ENCODE results near the gene ZNF207. TPM values are rescaled to one million over a fixed set of nuclear protein-coding genes. Genes with fewer than 3 reads are reported as not detected.
"Not testable (repeated sequence)": the region's sequence is repeated elsewhere in the genome, so short reads cannot be mapped to it uniquely, and the experiment has no call there.

ZNF207 gene
- total RNA-seq, 2 donors from 2014 or later = 107 to 221 TPM

DNA sequence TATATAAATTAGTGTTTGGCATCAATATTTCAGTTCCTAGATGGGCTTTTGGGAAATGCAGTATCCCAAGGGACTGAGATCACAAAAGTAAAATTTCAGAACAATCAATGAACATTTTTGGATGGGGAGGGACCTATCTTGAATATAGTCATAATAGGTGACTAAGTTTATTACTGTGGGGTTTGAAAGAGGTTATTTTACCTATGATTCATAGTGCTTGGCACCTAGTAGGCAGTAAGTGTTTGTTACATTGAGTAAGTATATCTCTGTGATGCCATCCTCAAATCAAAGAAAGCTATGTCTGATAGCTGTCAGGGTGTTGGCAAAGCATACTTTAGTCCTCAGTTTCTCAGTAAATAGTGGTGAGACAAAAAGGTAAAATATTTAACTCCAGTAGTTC, 36.9 kb downstream of the ZNF207 start:
- no peak for ATAC-seq (ENCODE audit: insufficient number of reproducible peaks, low FRiP score, low read depth)
- Histone ChIP-seq H3K36me3 (peaks cover 7% of the 10 kb centered on the region), H3K4me3 (no peak overlapping the region), H3K9me3 (no peaks in the 10 kb centered on the region), H3K27me3 (replicated peaks; ENCODE audit: insufficient read depth) (no peaks in the 10 kb centered on the region), H3K27ac (no peak overlapping the region), H3K4me1 (ENCODE audit: control insufficient read depth in 1 of 2, low read depth in 2 of 2) (no peaks in the 10 kb centered on the region)
- DNase-seq (ENCODE audit: low spot score) = no peak
- TF ChIP-seq CTCF (IDR thresholded peaks at IDR 0.05) = no peak

DNA sequence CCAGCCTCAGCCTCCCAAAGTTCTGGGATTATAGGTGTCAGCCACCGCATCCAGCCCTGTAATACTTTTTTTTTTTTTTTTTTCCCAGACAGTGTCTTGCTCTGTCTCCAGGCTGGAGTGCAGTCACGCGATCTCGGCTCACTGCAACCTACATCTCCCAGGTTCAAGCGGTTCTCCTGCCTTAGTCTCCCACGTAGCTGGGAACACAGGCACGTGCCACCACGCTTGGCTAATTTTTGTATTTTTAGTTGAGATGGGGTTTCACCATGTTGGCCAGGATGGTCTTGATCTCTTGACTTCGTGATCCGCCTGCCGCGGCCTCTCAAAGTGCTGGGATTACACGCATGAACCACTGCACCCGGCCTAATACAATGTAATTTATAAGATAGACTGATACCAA, 38.2 kb downstream of the ZNF207 start:
- H3K4me3 ChIP-seq; DNase-seq (ENCODE audit: low spot score); ATAC-seq (ENCODE audit: insufficient number of reproducible peaks, low FRiP score, low read depth); H3K27me3 ChIP-seq (replicated peaks; ENCODE audit: insufficient read depth); H3K36me3 ChIP-seq; H3K4me1 ChIP-seq (ENCODE audit: control insufficient read depth in 1 of 2, low read depth in 2 of 2); H3K27ac ChIP-seq; H3K9me3 ChIP-seq: not testable (repeated sequence)

- no peak overlapping the region for H3K4me3 ChIP-seq
- no peak overlapping the region for H3K27ac ChIP-seq
- peaks cover 7% of the 10 kb centered on the region for H3K36me3 ChIP-seq
- ATAC-seq (ENCODE audit: insufficient number of reproducible peaks, low FRiP score, low read depth) (no peak), DNase-seq (ENCODE audit: low spot score) (no peak)
- H3K27me3 ChIP-seq (replicated peaks; ENCODE audit: insufficient read depth) = no peaks in the 10 kb centered on the region
- no peak for TF ChIP-seq CTCF (IDR thresholded peaks at IDR 0.05)
- no peaks in the 10 kb centered on the region for H3K9me3 ChIP-seq
- H3K4me1 ChIP-seq (ENCODE audit: control insufficient read depth in 1 of 2, low read depth in 2 of 2) = no peaks in the 10 kb centered on the region
Observed at GRCh38 chr17:32388613-32389459, 38.9 kb downstream of the ZNF207 start.

GRCh38 chr17:32393904-32394303, 43.9 kb downstream of the ZNF207 start:
- Histone ChIP-seq H3K27me3 (replicated peaks; ENCODE audit: insufficient read depth) (no peaks in the 10 kb centered on the region), H3K4me3 (no peak overlapping the region), H3K9me3 (no peaks in the 10 kb centered on the region), H3K36me3 (peaks cover 4% of the 10 kb centered on the region), H3K27ac (no peak overlapping the region), H3K4me1 (ENCODE audit: control insufficient read depth in 1 of 2, low read depth in 2 of 2) (no peaks in the 10 kb centered on the region)
- TF ChIP-seq CTCF (IDR thresholded peaks at IDR 0.05) = no peak
- DNase-seq (ENCODE audit: low spot score) (no peak), ATAC-seq (ENCODE audit: insufficient number of reproducible peaks, low FRiP score, low read depth) (no peak)

GRCh38 chr17:32396343-32396742, 46.4 kb downstream of the ZNF207 start:
- no peak for TF ChIP-seq CTCF (IDR thresholded peaks at IDR 0.05)
- H3K4me3 ChIP-seq = no peak overlapping the region
- H3K36me3 ChIP-seq = no peaks in the 10 kb centered on the region
- H3K27ac ChIP-seq = no peak overlapping the region
- H3K27me3 ChIP-seq (replicated peaks; ENCODE audit: insufficient read depth) = no peaks in the 10 kb centered on the region
- H3K9me3 ChIP-seq = no peaks in the 10 kb centered on the region
- no peaks in the 10 kb centered on the region for H3K4me1 ChIP-seq (ENCODE audit: control insufficient read depth in 1 of 2, low read depth in 2 of 2)
- no peak for ATAC-seq (ENCODE audit: insufficient number of reproducible peaks, low FRiP score, low read depth)
- no peak for DNase-seq (ENCODE audit: low spot score)

DNA sequence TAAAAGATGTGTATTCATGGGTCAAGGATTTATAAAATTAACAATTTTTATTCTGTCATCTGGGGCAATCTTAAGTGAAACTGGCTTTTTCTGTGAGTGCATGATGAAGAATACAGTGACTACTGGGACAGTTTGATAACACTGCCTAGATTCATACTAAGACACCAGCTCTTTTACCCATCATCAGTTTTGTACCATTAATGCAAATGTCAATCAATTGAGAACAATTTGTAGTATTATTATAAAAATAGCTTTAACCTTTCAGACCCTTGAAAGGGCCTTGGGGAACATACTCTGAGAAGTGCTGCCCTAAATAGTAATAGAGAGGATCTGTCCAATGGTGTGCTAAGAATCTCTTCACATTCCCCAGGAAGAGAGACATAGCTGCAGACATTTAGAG, 49.0 kb downstream of the ZNF207 start:
- ATAC-seq (ENCODE audit: insufficient number of reproducible peaks, low FRiP score, low read depth) = no peak
- H3K36me3 ChIP-seq = no peaks in the 10 kb centered on the region
- no peak for TF ChIP-seq CTCF (IDR thresholded peaks at IDR 0.05)

DNA sequence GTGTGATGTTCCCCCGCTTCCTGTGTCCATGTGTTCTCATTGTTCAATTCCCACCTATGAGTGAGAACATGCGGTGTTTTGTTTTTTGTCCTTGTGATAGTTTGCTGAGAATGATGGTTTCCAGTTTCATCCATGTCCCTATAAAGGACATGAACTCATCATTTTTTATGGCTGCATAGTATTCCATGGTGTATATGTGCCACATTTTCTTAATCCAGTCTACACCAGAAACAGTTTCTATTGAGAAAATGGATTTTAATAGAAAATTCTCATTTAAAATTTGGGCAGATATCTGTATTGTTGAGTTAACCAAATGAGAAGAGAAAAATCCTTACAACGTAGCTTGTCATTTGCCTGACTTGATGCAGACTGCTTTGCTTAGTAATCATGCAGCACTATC, 60.1 kb downstream of the ZNF207 start:
- not testable (repeated sequence) for H3K4me1 ChIP-seq (ENCODE audit: control insufficient read depth in 1 of 2, low read depth in 2 of 2); DNase-seq (ENCODE audit: low spot score); H3K36me3 ChIP-seq

More for the DNA sequence above, 49.0 kb downstream of the ZNF207 start:
- no peaks in the 10 kb centered on the region for H3K9me3 ChIP-seq
- H3K4me1 ChIP-seq (ENCODE audit: control insufficient read depth in 1 of 2, low read depth in 2 of 2) = no peaks in the 10 kb centered on the region
- H3K27me3 ChIP-seq (replicated peaks; ENCODE audit: insufficient read depth) = no peaks in the 10 kb centered on the region
- no peak for DNase-seq (ENCODE audit: low spot score)
- H3K27ac ChIP-seq = no peak overlapping the region
- H3K4me3 ChIP-seq = no peak overlapping the region

More for the DNA sequence above, 60.1 kb downstream of the ZNF207 start:
- H3K9me3 ChIP-seq; H3K27ac ChIP-seq; H3K27me3 ChIP-seq (replicated peaks; ENCODE audit: insufficient read depth); ATAC-seq (ENCODE audit: insufficient number of reproducible peaks, low FRiP score, low read depth); H3K4me3 ChIP-seq: not testable (repeated sequence)

All from thoracic aorta (tissue), 2 donors.